ENCODE data around the gene HLF.

GRCh38 chr17:55296171-55296695, 31.5 kb downstream of the HLF start:
- peak in 1 of 5 experiments; percentile 1 for TF ChIP-seq CTCF (IDR thresholded peaks at IDR 0.05 in 4 of 5, conservative IDR thresholded peaks at IDR 0.05 in 1 of 5)
- no peak for TF ChIP-seq POLR2A (IDR thresholded peaks at IDR 0.05)

Data from gastrocnemius medialis (tissue), 4 donors.